ENCODE data around the gene UBR3.

UBR3 gene

GRCh38 chr2:169979025-169979424, 151.8 kb downstream of the UBR3 start:
- no peak overlapping the region for H3K27ac ChIP-seq
- TF ChIP-seq ZFX (IDR thresholded peaks at IDR 0.05) (no peak), CTCF (conservative IDR thresholded peaks at IDR 0.05) (no peak)

GRCh38 chr2:169980001-169980400, 152.7 kb downstream of the UBR3 start:
- TF ChIP-seq ZFX (IDR thresholded peaks at IDR 0.05) (no peak), CTCF (conservative IDR thresholded peaks at IDR 0.05) (no peak)
- no peak overlapping the region for H3K27ac ChIP-seq

GRCh38 chr2:169980643-169981042, 153.4 kb downstream of the UBR3 start:
- no peak overlapping the region for H3K27ac ChIP-seq
- TF ChIP-seq ZFX (IDR thresholded peaks at IDR 0.05) (no peak), CTCF (conservative IDR thresholded peaks at IDR 0.05) (no peak)

GRCh38 chr2:169982929-169983328, 155.7 kb downstream of the UBR3 start:
- TF ChIP-seq CTCF (conservative IDR thresholded peaks at IDR 0.05): no peak
- TF ChIP-seq ZFX (IDR thresholded peaks at IDR 0.05): no peak
- no peak overlapping the region for H3K27ac ChIP-seq

GRCh38 chr2:169983506-169983905, 156.3 kb downstream of the UBR3 start:
- H3K27ac ChIP-seq: no peak overlapping the region

GRCh38 chr2:169984145-169984544, 156.9 kb downstream of the UBR3 start:
- no peak overlapping the region for H3K27ac ChIP-seq
- TF ChIP-seq CTCF (conservative IDR thresholded peaks at IDR 0.05): no peak
- no peak for TF ChIP-seq ZFX (IDR thresholded peaks at IDR 0.05)

More at GRCh38 chr2:169983506-169983905, 156.3 kb downstream of the UBR3 start:
- TF ChIP-seq CTCF (conservative IDR thresholded peaks at IDR 0.05): no peak
- no peak for TF ChIP-seq ZFX (IDR thresholded peaks at IDR 0.05)

GRCh38 chr2:169994752-169995151, 167.5 kb downstream of the UBR3 start:
- TF ChIP-seq ZFX (IDR thresholded peaks at IDR 0.05) (no peak), CTCF (conservative IDR thresholded peaks at IDR 0.05) (no peak)
- no peak overlapping the region for H3K27ac ChIP-seq

All from C4-2B (cell line).